HG03520 (cell line): ENCODE results near the gene WWC2.

Experiments
- ATAC-seq: cut with Tn5 transposase; IDR thresholded peaks from one replicate; pipeline ENCODE4 v1.9.1; 2021; ENCODE audit warnings: mild to moderate bottlenecking, moderate library complexity; ENCODE audit not compliant: unreplicated experiment

The WWC2 gene

GRCh38 chr4:183164963-183165362 is 65.9 kb downstream of the WWC2 start:
- no peak for ATAC-seq

- no peak for ATAC-seq
These were observed 66.3 kb downstream of the WWC2 start for GRCh38 chr4:183165376-183165775.

- no peak for ATAC-seq
These were observed 71.8 kb downstream of the WWC2 start for GRCh38 chr4:183170894-183171293.

- ATAC-seq, result no peak
These were observed 72.6 kb downstream of the WWC2 start for GRCh38 chr4:183171484-183172267.

- ATAC-seq, result no peak
These were observed 73.8 kb downstream of the WWC2 start for GRCh38 chr4:183172881-183173280.

GRCh38 chr4:183173580-183174526 is 74.8 kb downstream of the WWC2 start:
- no peak for ATAC-seq

GRCh38 chr4:183175631-183176232 is 76.7 kb downstream of the WWC2 start:
- ATAC-seq, result no peak

GRCh38 chr4:183177001-183177400 is 77.9 kb downstream of the WWC2 start:
- no peak for ATAC-seq

- ATAC-seq, result no peak
These were observed 79.1 kb downstream of the WWC2 start for GRCh38 chr4:183178201-183178600.

GRCh38 chr4:183180096-183180495 is 81.0 kb downstream of the WWC2 start:
- ATAC-seq, result no peak

GRCh38 chr4:183180621-183181020 is 81.6 kb downstream of the WWC2 start:
- no peak for ATAC-seq

GRCh38 chr4:183181081-183181480 is 82.0 kb downstream of the WWC2 start:
- ATAC-seq, result no peak

GRCh38 chr4:183182873-183183725 is 84.0 kb downstream of the WWC2 start:
- no peak for ATAC-seq

- ATAC-seq, result no peak
These were observed 85.0 kb downstream of the WWC2 start for GRCh38 chr4:183183906-183184535.

- ATAC-seq, result peak; percentile 85
These were observed 86.0 kb downstream of the WWC2 start for GRCh38 chr4:183185018-183185417.

- no peak for ATAC-seq
These were observed 86.5 kb downstream of the WWC2 start for GRCh38 chr4:183185559-183185958.

GRCh38 chr4:183186813-183187212 is 87.8 kb downstream of the WWC2 start:
- ATAC-seq, result no peak

- ATAC-seq, result no peak
These were observed 92.0 kb downstream of the WWC2 start for GRCh38 chr4:183190900-183191527.

GRCh38 chr4:183191630-183192029 is 92.6 kb downstream of the WWC2 start:
- ATAC-seq, result no peak

- no peak for ATAC-seq
These were observed 93.5 kb downstream of the WWC2 start for GRCh38 chr4:183192571-183192970.
